Activated CD8-positive, alpha-beta memory T cell treated with anti-CD3 and anti-CD28 coated beads for 4 hours (primary cell): ENCODE results near the gene YTHDC1.

Source experiments
- DNase-seq, 2 donors: peaks; one replicate each; pipeline ENCODE4 v3.0.0-alpha.2; 2020; ENCODE audit warnings: low read depth in 2 of 2

The YTHDC1 gene

GRCh38 chr4:68359508-68359907 is 9.6 kb upstream of the YTHDC1 start:
- no peak for DNase-seq

- no peak for DNase-seq
Observed at GRCh38 chr4:68358988-68359387, 9.1 kb upstream of the YTHDC1 start.

GRCh38 chr4:68352791-68353190 is 2.9 kb upstream of the YTHDC1 start:
- no peak for DNase-seq

- DNase-seq = no peak
Observed at GRCh38 chr4:68349279-68349648, 626 bp downstream of the YTHDC1 start.

GRCh38 chr4:68348577-68348976 is 1.3 kb downstream of the YTHDC1 start:
- no peak for DNase-seq

GRCh38 chr4:68347845-68348244 is 2.0 kb downstream of the YTHDC1 start:
- no peak for DNase-seq

GRCh38 chr4:68346461-68346860 is 3.4 kb downstream of the YTHDC1 start:
- no peak for DNase-seq

GRCh38 chr4:68344785-68345184 is 5.1 kb downstream of the YTHDC1 start:
- DNase-seq = no peak

- DNase-seq = no peak
Observed at GRCh38 chr4:68344049-68344448, 5.8 kb downstream of the YTHDC1 start.

GRCh38 chr4:68342134-68342533 is 7.8 kb downstream of the YTHDC1 start:
- no peak for DNase-seq

GRCh38 chr4:68338625-68339024 is 11.3 kb downstream of the YTHDC1 start:
- no peak for DNase-seq

GRCh38 chr4:68337522-68337921 is 12.4 kb downstream of the YTHDC1 start:
- DNase-seq = no peak

- no peak for DNase-seq
Observed at GRCh38 chr4:68337004-68337403, 12.9 kb downstream of the YTHDC1 start.

- no peak for DNase-seq
Observed at GRCh38 chr4:68336530-68336929, 13.4 kb downstream of the YTHDC1 start.

GRCh38 chr4:68326141-68326540 is 23.7 kb downstream of the YTHDC1 start:
- no peak for DNase-seq

GRCh38 chr4:68324519-68325262 is 25.2 kb downstream of the YTHDC1 start:
- DNase-seq = no peak

- no peak for DNase-seq
Observed at GRCh38 chr4:68319040-68319439, 30.9 kb downstream of the YTHDC1 start.

GRCh38 chr4:68316193-68316969 is 33.5 kb downstream of the YTHDC1 start:
- DNase-seq = no peak

GRCh38 chr4:68310651-68311247 is 39.1 kb downstream of the YTHDC1 start:
- no peak for DNase-seq

- no peak for DNase-seq
Observed at GRCh38 chr4:68304731-68305130, 45.2 kb downstream of the YTHDC1 start.

- no peak for DNase-seq
Observed at GRCh38 chr4:68299492-68300457, 50.1 kb downstream of the YTHDC1 start.

- DNase-seq = no peak
Observed at GRCh38 chr4:68297137-68297536, 52.8 kb downstream of the YTHDC1 start.
